GM12875 (cell line): ENCODE data around the gene NLRP1.

ENCODE experiments used
- H3K4me3 ChIP-seq: one replicate; pipeline ENCODE4 v1.5.1; 2011; ENCODE audit warnings: low read depth, low read length, control low read depth
- TF ChIP-seq, protein P1 (sequence below): IDR thresholded peaks from 2 replicates; pipeline ENCODE4 v1.5.1; 2011; ENCODE audit warnings: low read depth, mild to moderate bottlenecking, control low read depth, inconsistent platforms, low read length, moderate library complexity, borderline replicate concordance; ENCODE audit not compliant: insufficient read depth

Gene NLRP1

DNA sequence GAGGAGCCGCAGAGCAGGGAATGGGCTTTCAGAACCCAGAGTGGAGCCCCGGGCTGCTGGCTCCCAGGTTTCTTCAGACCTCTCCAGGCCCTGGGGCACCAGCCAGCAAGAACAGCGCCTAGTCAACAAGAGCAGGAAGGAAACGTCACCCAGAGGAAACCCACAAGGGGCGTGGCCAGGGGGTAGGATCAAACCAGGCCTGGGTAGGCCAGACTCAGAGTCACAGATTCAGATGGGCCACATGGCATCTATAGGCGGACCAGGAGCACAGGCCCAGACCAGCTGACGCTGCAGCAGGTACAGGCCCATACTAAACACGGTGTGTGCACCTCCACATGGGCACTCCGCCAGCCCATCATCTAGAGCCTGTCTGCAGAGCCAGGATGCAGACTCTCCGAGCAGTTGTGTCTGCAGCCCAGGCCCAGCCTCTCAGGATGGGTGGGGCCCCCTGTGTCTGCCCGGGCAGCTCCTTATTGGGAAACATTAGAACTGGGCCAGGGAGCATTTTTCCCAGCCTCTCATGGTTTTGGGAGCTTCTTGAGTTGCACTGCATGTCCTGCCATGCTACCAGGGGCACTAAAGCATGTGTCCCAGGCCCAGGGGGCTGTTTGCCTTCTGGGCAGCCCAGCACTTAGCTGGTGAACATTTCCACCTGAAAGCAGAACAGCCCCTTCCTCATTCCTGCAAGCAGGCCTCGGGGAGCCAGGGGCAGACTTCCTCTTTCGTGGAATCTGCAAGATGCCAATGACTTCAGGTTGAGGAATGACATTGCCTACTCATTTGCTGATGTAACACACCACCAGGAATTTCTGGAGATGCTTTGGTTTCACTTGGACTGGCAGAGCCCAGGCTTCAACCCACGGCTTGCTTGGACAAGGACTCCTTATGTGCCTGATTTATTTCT lies at the start of gene NLRP1:
Gene NLRP1 (minus strand): TSS at position 127 of the 904 bp plus-strand sequence. CDS start 552 bp downstream, outside the sequence.
- H3K4me3 ChIP-seq: peak within 1 kb of the TSS; percentile 78
- TF ChIP-seq, protein P1, sequence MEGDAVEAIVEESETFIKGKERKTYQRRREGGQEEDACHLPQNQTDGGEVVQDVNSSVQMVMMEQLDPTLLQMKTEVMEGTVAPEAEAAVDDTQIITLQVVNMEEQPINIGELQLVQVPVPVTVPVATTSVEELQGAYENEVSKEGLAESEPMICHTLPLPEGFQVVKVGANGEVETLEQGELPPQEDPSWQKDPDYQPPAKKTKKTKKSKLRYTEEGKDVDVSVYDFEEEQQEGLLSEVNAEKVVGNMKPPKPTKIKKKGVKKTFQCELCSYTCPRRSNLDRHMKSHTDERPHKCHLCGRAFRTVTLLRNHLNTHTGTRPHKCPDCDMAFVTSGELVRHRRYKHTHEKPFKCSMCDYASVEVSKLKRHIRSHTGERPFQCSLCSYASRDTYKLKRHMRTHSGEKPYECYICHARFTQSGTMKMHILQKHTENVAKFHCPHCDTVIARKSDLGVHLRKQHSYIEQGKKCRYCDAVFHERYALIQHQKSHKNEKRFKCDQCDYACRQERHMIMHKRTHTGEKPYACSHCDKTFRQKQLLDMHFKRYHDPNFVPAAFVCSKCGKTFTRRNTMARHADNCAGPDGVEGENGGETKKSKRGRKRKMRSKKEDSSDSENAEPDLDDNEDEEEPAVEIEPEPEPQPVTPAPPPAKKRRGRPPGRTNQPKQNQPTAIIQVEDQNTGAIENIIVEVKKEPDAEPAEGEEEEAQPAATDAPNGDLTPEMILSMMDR: no peak

DNA sequence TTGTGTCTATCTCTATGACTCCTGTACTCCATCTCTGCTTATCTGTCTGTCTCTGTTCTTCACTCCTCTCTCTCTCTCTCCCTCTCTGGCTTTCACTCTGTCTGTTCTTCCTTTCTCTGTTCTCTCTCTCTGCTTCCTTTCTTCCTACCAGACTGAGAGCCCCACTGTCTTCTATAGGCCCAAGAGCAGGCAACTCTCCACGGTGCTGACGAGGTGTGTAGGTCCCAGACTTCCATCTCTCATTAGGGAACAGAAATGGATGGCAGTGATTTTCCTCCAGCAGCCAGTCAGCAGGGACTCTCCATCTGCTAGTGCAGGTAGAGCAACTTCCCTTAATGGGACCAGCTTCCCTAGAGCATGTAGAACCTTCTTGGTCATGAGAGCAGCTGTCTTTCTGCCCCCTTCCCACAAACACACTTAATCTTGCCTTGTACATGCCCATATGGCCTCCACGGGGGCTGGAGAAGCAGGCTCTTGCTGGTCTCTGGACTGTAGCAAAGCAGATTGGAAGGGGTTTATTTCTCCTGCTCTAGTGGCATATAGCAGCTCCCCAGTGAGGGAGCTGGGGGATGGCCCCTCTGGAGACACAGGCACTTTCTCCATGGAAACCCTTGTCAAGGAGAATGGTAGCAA lies 47.8 kb upstream of the NLRP1 start:
- TF ChIP-seq, protein P1: no peak
- H3K4me3 ChIP-seq: no peak overlapping the region

DNA sequence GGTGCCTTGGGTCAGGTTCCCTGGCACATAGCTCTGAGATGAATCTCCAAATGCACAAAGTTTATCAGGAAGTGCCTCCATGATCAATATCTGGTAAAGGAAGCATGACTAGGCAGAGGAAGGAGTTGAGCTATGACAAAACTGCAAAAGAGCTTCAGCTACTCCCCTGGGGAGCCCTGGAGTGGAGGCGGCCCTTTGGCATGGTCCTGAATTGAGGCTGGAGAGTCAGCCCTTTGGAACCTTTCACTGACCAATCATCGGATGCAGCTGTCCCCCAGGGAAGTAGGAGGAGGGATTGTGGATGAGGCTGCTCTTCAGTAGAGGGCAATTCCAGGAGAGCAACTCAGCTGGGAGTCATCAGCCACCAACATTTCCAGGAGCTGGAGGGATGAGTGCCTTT lies 46.1 kb upstream of the NLRP1 start:
- TF ChIP-seq, protein P1: no peak
- no peak overlapping the region for H3K4me3 ChIP-seq

DNA sequence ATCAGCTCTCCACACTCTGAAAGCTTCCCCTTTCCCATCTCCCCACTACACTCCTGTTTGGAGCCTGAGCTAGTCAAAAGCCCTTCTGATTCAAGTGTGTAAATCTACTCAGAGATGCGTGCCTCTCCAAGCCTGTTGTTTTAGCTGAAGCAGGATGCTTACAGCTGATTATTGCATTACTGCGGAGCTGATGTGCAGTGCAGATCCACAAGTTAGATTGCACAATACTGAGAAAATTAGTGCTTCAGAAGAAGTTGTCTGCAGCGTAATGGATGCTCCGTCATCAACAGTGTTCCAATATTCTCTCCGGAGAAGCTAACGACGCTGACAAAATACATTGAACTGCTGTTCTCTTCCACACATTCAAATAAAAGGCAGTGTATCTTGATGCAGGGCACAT lies 44.8 kb upstream of the NLRP1 start:
- TF ChIP-seq, protein P1: no peak
- H3K4me3 ChIP-seq: no peak overlapping the region

DNA sequence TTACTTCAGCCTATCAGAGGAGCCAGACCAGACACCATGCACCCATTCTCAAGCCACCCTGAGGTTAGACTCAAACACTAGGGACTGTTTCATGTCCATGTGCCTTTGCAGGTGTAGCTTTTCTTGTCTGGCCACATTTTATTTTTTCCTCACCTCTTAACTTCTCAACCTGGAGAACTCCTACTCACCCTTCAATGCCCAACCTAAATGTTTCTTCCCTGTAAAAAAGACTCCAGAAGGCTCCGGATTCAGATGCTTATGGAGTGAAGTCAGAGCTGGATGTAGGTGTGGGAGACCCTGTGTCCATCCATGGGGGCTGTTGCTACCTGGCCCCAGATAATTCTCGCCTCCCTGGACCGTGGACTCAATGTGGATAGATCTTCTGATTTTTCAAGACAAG lies 44.0 kb upstream of the NLRP1 start:
- H3K4me3 ChIP-seq: no peak overlapping the region
- TF ChIP-seq, protein P1: no peak

DNA sequence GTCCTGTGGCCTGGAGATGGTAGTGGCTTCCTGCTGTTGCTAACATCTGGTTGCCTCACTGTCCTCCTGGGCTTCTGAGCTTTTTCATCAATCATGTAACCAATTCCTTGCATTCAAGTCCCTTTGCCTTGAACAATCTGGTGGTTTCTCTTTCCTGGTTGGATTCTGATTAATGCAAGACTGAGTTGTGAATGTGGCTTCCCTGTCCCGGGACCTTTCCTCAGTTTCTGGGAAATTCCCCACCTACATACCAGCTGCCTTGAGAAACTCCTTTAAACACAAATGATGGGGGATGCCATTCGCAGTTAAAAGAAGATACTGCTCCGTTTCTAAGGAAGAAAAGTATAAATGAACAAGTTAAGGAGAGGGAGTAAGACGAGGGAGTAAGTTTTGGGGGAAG lies 39.9 kb upstream of the NLRP1 start:
- H3K4me3 ChIP-seq: no peak overlapping the region
- TF ChIP-seq, protein P1: no peak
